HUDEP-2 (cell line): Measurements from ENCODE around the gene CLDN6.

Experiments used
- DNase-seq, 76 experiments: peaks; one replicate each; lab custom pipeline; 2025; ENCODE audit not compliant: unreplicated experiment in 76 of 76; lab: John Stamatoyannopoulos, UW

The CLDN6 gene

DNA sequence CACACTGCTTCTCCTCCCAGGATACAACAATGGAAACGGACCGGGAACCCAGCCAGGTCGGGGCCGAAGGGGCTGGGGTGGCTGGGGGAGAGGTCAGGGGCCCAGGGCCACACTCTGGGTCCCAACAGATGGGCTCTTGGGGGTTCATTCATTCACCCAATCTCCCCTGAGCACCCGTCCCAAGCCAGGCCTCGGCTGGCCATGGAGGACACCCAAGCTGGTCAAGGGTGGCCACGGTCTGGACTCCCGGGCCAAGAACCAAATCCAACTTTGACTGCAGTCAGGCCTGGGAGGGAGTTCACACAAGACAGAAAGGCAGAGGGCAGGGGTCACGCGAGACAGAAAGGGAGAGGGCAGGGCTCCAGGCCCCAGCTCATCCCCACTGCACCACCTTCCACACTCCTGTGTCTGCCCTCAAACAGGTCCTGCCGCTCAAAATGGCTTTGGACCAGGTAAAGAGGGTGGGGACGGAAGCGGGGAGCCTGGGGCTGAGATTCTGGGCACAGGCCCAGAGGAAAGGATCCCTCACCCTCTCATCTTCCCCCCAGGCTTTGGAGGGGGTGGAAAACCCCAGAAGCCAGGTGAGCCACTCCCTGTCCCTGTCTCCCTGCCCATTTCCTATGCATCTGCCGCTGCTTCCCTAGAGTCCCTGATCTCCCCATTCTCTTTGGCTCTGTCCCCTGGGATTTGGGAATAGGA lies 25.5 kb downstream of the CLDN6 start:
- DNase-seq: no peak

DNA sequence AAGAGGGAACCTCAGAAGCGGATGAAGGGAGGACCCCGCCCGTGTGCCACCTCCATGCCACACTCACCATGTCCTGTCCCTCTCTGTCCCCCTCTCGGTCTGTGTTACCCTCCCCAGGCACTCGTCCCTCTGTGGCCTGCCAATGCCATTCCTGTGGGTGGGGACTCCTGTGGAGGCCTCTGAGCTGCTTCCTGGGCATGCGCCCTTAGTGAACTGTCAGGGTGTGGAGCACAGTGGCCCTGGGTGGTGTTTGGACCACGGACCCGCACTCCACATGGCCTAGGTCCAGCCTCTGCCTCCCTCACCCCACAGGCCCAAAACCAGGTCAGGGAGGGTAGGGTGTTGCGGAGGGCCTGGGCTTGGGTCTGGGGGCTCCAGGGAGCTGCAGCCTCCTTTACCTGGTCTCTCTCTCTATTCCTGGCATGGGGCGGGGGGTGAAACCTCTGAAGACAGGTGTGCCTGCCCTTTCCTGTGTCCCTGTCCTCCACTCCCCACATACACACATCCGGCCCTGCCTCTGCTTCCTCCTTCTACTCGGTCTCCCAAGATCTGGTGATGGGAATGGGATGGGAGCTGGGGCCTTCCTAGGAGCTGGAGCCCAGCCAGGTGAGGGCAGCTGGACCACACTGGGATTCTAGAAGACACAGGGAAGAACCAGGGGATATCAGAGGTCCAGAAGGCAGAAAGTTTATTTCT lies 26.3 kb downstream of the CLDN6 start:
- DNase-seq: no peak

DNA sequence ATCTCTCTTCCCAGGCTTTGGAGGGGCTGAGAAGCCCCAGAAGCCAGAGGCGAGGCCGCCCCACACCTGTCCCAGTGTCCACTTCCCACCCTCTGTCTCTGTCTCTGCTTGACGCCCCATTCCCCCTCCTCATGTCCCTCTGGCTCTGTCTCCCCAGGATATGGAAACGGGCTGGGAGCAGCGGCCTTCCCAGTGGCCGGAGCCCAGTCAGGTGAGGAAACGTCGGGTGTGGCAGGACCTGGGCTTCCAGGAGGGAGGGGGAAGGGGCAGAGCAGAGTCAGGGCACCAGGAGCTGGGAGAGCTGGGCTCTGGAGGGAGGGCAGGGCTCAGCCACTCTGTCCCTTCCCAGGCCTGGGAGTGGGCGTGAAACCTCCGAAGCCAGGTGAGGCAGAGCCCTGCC lies 27.1 kb downstream of the CLDN6 start:
- no peak for DNase-seq

DNA sequence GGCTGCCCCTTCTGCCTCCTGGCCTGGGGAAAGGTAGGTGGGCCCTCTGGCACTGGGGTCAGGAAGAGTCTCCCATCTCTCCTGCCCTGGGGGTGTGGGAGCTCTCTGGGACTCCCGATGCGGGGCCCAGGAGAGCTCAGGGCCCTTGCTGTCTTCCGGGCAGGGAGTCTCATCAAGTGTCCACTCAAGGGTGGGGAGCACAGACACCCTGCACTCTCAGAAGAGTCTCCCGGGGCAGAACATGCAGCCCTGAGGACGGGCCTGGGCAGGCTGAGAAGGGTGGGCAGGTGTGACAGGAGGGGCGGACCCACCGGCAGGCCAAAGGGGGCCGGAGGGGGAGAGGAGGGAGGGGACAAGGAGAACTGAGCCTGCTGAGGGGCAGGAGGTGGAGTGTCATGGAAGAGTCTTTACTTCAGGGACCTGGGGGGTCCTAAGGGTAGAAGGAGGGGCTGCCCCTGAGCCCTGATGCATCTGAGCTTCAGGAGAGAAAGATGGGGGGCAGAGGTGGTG lies 29.3 kb downstream of the CLDN6 start:
- DNase-seq: no peak

DNA sequence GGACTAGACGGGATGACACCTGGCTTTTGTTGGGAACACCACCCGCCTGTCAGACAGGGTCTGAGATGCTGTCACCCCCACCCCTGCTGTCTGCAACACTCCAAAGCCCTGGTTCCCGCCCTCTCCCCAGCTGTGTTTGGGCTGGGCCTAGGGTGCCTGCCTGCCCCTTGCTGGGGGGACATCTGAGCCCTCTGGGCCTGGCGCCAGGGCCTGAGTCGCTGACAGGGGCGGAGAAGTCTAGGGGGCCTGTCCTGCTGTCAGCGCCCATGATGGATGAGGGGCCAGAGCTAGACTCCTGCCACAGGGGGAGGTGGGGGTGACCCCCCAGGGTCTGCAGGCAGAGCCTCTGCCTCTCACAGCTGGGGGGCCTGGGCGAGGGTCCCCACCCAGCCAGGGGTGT lies 30.1 kb downstream of the CLDN6 start:
- DNase-seq: no peak

DNA sequence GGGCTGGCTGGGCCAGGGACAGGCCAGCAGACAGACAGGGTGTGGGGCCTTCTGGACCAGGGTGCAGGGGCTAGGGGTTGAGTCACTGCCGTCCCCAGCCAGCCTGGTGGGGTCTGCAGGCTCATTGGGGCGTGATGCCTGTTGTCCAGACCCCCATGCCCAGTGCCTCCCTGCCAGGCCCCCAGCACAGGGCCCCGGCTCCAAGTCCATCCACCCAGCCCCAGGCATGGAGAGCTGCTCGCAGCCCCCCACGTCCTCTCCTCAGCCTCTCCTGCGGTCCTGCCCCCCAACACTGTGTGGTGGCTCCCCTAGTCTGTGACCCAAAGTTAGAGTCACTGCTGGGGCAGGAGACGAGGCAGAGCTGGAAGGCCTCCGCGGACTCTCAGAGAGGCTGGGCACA lies 30.7 kb downstream of the CLDN6 start:
- no peak for DNase-seq

DNA sequence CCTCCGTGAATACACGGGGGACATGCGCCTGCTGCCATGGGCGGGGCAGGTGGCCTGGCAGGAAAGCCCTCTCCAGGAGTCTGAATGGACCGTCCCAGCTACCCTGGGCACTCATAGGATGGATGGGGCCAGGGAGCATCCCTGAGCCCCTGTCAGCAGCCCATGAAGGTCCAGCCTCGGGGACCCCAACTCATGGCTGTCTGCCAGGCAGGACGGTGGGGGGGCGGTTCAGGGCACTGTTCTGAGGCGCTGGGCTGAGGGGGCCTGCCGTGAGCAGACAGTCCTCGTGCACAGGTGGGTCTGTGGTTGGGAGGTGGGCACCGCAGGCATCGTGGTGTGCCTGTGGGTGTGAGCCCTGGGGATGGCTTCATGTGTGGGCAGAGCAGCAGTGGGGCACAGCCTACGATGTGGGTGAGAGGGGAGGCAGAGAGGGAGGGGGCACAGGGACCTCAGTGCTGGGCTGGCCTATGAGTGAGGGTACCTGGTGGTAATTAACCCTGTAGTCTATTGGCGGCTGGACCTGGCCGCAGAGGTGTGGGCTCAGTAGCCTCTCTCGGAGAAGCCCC lies 31.3 kb downstream of the CLDN6 start:
- no peak for DNase-seq

DNA sequence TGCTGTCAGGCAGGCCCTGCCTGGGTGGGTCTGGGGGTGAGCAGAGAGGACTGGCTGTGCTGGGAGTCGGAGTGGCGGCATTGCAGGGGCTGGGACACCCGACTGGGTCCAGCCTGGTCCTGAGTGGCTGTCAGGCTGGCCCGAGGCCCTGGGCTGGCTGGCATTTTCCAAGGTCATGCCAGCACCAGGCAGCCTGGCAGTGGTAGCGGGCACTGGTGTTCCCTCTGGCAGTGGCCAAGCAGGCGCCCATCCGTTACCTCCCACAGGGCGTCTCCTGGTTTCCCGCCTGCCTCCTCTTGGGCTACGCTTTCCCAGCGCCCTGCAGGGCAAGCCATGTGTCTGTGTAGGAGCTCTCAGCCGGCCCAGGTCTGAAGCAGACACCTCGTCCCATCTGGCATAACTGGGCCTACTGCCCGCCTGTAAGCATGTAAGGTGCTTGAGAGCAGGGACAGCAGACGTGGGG lies 32.1 kb downstream of the CLDN6 start:
- no peak for DNase-seq

DNA sequence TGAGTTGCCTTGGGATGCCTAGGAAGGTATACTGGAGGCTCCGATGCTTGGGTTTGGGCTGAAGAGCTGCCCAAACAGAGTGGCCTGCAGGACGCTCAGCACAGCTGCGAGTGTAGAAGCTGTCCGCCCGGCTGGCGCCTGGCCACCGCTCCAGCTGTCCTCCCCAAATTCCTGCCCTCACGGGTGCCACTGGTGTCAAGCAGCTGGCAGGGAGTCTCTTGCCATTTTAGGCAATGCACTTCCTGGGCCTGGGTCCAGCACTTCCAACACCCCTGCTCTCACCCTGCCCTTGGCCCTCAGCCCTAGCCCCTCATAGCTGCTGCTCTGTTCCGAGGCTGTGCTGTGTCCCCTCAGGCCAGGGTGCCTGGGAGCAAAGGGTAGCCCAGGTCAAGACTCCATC lies 32.5 kb downstream of the CLDN6 start:
- no peak for DNase-seq

DNA sequence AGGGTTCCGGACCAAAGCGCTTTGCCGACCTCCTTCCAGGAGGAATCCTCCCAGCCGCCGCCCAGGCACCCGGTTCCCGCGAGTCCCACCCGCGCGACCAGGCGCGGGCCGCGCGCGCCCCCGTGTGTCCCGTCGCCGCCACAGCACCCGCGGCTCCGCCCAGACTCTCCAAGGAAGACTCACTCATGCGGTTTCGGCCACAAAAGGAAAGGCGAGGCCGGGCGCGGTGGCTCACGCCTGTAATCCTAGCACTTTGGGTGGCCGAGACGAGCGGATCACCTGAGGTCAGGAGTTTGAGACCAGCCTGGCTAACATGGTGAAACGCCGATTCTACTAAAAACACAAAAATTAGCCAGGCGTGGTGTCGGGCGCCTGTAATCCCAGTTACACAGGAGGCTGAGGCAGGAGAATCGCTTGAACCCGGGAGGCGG lies 34.3 kb downstream of the CLDN6 start:
- peak in 65 of 76 experiments; percentile 15 to 85 (median 62) for DNase-seq

DNA sequence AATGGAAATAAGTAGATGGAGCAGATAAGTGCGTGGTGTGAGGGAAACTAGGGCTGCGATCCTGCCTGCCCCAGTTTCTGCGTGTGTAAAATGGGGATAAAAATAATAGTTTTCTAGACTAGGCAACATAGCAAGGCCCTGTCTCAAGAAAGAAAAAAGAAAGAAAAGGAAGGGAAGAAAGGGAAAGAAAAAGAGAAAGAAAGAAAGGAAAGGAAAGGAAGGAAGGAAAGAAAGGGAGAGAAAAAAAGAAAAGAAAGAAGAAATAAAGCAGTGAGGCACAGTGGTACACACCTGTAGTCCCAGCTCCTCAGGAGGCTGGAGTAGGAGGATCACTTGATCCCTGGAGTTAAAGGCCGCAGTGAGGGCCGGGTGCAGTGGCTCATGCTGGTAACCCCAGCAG lies 35.6 kb downstream of the CLDN6 start:
- DNase-seq: no peak

DNA sequence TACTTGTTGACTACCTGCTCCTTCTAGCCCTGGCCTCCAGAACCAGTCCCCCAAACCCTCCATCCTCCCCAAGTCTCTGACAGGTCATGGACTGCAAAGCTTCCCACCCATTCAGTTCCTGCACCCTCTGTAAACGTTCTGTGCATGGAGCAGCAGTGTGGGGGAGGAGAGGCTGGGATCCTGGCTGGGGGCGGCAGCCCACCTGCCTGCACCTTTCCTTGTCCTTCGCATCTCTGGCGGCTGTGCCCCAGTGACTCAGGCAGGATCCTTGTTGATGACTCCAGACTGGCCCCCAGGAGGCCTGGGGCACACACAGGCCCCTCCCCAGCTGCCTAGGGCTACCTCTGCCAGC lies 36.1 kb downstream of the CLDN6 start:
- DNase-seq: no peak

DNA sequence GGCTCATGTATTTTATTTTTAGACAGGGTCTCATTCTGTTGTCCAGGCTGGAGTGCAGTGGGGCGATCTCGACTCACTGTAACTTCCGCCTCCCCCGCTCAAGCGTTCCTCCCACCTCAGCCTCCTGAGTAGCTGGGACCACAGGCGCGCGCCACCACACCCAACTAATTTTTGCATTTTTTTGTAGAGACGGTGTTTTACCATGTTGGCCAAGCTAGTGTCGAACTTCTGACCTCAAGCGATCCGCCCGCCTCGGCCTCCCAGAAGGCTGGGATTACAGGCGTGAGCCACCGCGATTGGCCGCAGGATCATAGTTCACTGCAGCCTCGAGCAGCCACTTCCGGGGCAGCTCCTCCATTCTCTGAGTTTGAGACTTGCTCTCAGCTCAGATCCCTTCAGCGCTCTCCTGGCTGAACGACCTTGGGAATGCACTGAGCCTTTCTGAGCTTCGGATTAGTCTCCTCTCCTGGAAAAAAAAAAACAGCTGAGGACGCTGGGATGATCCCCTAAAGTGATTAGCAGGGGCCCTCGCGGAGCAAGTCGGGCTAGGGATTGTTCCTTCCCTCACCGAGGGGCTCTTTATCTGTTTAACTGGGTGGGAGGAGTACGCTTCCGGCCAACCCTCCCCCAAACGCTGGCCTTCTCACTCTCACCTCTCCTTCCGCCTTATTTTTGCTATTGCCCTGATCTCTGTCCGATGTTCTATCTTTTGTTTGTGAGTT lies 36.6 kb downstream of the CLDN6 start:
- DNase-seq: no peak

DNA sequence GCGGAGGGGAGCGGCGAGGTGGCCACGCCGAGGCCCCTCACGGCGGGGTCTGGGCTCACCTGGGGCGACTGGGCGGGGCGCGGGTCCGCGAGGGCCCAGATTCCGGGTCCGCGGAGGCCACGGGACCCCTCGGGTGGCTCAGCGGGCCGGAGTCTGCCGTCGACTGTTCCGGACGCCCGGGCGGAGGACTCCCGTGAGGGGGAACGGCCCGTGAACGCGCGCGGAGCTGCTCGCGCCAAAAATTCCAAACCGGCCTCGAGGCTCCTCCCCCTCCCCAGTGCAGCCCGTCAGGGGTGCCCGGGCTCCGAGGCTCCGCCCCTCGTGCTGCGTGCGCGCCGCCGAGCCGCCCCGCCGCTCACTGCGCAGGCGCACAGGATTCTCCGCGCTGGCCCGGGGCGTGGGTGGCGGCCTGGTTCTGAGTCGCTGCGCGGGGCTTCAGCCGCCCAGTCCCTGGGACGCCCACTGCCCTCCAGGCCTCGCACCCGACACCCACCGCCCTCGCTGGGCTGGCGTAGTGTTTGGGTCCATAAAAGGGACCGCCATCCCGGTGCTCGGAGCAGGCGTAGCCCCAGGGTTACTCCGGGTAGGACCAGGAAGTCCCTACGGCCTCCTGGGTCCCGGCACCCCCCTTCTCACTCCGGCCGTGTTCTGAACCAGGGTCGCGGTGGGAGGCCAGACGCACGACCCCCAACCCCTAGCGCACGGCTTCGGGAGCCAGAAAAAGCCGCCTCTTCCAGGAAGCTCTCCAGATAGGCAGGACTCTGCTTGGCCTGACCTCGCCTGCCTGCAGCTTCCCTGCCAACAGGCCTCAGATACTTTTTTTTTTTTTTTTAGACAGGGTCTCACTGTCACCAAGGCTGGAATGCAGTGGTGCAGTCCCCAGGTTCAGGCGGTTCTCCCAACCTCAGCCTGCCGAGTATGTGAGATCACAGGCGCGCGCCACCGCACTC lies 37.5 kb downstream of the CLDN6 start, which contains the start of gene PKMYT1:
Gene PKMYT1 (minus strand): TSS at position 220 of the 950 bp plus-strand sequence. CDS start 789 bp downstream, outside the sequence.
- DNase-seq: peak in 73 of 76 experiments; percentile 51 to 96 (median 87)

DNA sequence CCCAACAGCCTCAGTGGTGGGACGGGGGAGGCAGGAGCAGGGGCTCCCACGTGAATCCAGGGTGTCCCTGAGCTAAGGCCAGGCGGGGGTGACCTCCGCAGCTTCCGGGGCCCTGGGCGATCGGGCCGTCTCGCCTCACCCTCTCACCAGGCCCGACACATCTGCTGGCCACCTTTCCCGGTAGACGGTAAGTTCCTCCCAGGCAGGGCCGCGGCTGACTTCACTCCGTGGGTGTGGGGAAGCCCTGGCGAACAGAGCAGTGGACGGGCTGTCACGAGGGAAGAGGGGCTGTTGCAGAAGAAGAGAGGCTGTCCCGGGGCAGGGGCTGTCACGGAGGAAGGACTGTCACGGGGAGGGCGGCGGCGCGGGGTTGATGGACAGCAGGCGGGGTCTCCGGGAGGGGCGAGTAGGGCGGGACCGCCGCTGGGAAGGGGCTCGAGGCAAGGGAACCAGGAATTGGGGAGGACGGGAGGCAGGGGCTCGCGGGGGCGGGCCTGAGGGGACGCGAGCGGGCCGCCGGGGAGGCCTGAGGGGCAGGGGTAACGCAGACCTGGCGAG lies 38.2 kb downstream of the CLDN6 start:
- DNase-seq: peak in 30 of 76 experiments; percentile 8 to 62 (median 30)

DNA sequence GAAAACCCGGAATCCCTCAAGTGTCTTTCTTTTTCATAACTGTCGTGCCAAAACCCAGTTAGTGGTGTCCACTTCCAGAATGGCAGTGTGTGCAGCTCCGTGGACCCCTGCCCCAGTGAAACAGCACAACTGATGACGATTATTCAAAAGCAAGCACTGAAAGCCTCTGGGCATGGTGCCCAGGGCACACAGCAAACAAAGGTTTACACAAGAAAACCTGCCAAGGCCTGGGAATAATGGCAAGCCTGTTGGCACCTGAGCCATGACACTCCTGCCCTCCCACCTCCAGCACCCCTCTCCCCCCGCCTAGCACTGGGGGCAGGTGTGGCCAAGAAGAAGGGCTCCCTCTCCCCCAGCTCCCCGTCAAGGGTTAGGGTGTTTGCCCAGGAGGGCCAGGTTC lies 40.5 kb downstream of the CLDN6 start:
- DNase-seq: no peak

DNA sequence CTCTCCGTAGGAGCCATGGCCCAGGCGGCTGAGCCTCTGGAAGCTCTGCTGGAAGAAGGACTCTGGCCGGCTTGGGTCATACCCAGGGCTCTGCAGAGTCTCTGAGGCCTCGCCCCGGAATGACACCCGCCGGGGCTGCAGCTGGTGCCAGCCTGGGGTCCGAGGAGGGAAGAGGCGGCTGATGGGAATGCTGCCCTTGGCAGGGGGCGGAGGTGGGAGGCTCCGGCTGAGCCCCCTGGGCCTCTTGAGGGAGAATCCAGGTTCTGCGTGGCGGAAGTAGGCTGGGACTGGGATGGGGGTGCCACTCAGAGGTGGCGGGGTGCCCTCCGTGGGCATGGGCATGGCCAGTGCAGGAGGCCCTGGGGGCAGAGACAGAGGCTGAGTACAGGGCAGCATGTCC lies 41.3 kb downstream of the CLDN6 start:
- no peak for DNase-seq

DNA sequence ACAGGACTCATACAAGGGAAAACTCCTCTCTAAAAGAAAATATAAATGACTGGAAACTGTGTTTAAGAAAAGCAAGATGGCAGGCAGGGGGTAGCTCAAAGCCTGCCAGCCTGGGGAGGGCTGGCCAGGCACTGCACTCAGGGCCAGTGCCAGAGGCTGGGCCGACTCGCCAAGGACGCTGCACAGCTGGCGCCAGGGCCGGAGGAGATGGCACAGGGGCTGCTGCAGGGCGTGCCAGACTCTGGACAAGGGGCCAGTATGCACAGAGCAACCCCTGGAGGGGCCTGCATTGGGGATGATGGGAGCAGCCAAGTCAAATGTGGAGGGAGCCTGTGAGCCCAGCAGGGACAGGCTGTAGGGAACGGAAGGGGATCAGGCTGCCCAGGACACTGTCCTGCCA lies 41.8 kb downstream of the CLDN6 start:
- DNase-seq: no peak

DNA sequence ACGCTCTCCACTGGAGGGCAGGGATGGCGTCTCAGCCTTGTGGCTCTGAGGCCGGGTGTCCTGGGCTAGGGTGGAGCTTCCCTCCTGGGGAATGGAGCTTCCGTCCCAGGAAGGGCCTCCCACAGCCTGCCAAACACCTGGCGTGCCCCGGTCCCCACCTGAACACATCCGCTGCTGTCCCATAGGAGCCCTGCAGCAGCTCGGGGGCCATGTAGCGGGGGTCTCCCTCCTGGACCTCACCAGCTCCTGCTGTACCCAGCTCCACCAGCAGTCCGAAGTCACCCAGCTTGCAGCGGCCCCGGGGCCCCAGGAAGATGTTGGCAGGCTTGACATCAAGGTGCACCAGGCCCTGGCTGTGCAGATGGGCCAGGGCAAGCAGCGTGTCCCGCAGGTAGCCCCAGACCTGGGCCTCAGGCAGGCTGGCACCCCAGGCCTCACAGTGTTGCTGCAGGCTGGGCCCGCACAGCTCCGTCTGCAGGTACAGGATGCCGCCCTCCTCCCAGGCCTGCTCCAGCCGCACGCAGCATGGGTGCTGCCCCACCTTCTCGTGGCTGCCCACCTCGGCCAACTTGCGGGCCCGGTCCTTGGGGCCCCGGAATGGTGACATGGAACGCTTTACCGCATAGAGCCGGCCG lies 42.7 kb downstream of the CLDN6 start:
- no peak for DNase-seq
